CD14-positive monocyte (primary cell): Measurements from ENCODE around the gene TMEM201. TPM values are rescaled to one million over a fixed set of nuclear protein-coding genes. Genes with fewer than 3 reads are reported as not detected.
A peak's percentile ranks its signal among the peaks of the same experiment; 100 is the strongest.

Experiments
- DNase-seq, 3 donors: peaks; one replicate each; pipeline ENCODE4 v3.0.0-alpha.2; 2011 to 2022
- H2AFZ ChIP-seq: 2 replicates; pipeline ENCODE4 v1.6.0; 2012; ENCODE audit warnings: mild to moderate bottlenecking, low read depth, low read length, inconsistent platforms; ENCODE audit not compliant: insufficient read depth, poor library complexity, severe bottlenecking
- H3K27ac ChIP-seq, 2 donors: 1 replicate in 1 of 2; 2 replicates in 1 of 2; pipeline ENCODE4 v1.5.1; 2012 to 2013; ENCODE audit warnings: low read length in 2 of 2, control low read depth in 1 of 2, inconsistent platforms in 1 of 2, low read depth in 1 of 2, mild to moderate bottlenecking in 1 of 2
- H3K27me3 ChIP-seq, 2 donors: one replicate each; pipeline versions ENCODE4 v1.6.0 to v1.6.1; 2011 to 2013; ENCODE audit warnings: low read length in 2 of 2; ENCODE audit not compliant: control insufficient read depth in 2 of 2, insufficient read depth in 2 of 2
- H3K36me3 ChIP-seq, 2 donors: replicated peaks in 1 of 2; 1 replicate in 1 of 2; 2 replicates in 1 of 2; pipeline versions ENCODE4 v1.5.1 to v1.6.1; 2012 to 2013; ENCODE audit warnings: low read length in 2 of 2, control low read depth in 1 of 2, inconsistent platforms in 1 of 2, mild to moderate bottlenecking in 1 of 2; ENCODE audit not compliant: insufficient read depth in 2 of 2, control insufficient read depth in 1 of 2
- H3K4me1 ChIP-seq, 2 donors: 1 replicate in 1 of 2; 2 replicates in 1 of 2; pipeline versions ENCODE4 v1.5.1 to v1.6.1; 2012 to 2013; ENCODE audit warnings: low read length in 2 of 2, control low read depth in 1 of 2, inconsistent platforms in 1 of 2, mild to moderate bottlenecking in 1 of 2, moderate library complexity in 1 of 2; ENCODE audit not compliant: insufficient read depth in 2 of 2, control insufficient read depth in 1 of 2
- H3K4me2 ChIP-seq: replicated peaks from 2 replicates; pipeline ENCODE3; 2012; ENCODE audit warnings: low read length, moderate library complexity, mild to moderate bottlenecking; ENCODE audit not compliant: poor library complexity, severe bottlenecking; ENCODE audit errors: extremely low read depth
- H3K4me3 ChIP-seq, 3 experiments: fragments of 200-600 bp in 1 of 3; sonication (generic) in 1 of 3; replicated peaks in 1 of 3; 1 replicate in 2 of 3; 2 replicates in 1 of 3; pipeline ENCODE4 v1.5.1; 2011 to 2013; ENCODE audit warnings: low read length in 3 of 3, mild to moderate bottlenecking in 3 of 3, control low read depth in 2 of 3, low read depth in 2 of 3, inconsistent platforms in 1 of 3, moderate library complexity in 1 of 3
- H3K79me2 ChIP-seq: 2 replicates; pipeline ENCODE4 v1.6.0; 2012; ENCODE audit warnings: mild to moderate bottlenecking, control low read depth, inconsistent platforms, low read length, moderate library complexity; ENCODE audit not compliant: insufficient read depth
- H3K9ac ChIP-seq: 2 replicates; pipeline ENCODE4 v1.6.0; 2017; ENCODE audit warnings: low read length, mild to moderate bottlenecking; ENCODE audit not compliant: insufficient read depth, poor library complexity, severe bottlenecking
- H3K9me3 ChIP-seq, 2 donors: replicated peaks in 1 of 2; 1 replicate in 1 of 2; 2 replicates in 1 of 2; pipeline versions ENCODE4 v1.5.1 to v1.6.1; 2012 to 2013; ENCODE audit warnings: low read length in 2 of 2, control low read depth in 1 of 2; ENCODE audit not compliant: control insufficient read depth in 1 of 2, insufficient read depth in 1 of 2
- H4K20me1 ChIP-seq: 2 replicates; pipeline ENCODE4 v1.6.0; 2012; ENCODE audit warnings: mild to moderate bottlenecking, low read length, control low read depth, moderate library complexity; ENCODE audit not compliant: insufficient read depth
- H3K27ac Mint-ChIP-seq, 7 donors: one replicate each; pipeline ENCODE4 v1.8.0; 2020; ENCODE audit warnings: mild to moderate bottlenecking in 7 of 7, mixed read lengths in 7 of 7, moderate library complexity in 6 of 7, inconsistent platforms in 2 of 7
- H3K27me3 Mint-ChIP-seq, 3 donors: one replicate each; pipeline ENCODE4 v1.8.0; 2021 to 2022; ENCODE audit warnings: low read depth in 3 of 3, mild to moderate bottlenecking in 3 of 3, mixed read lengths in 3 of 3, moderate library complexity in 3 of 3, inconsistent platforms in 1 of 3
- H3K36me3 Mint-ChIP-seq, 2 donors: one replicate each; pipeline ENCODE4 v1.8.0; 2020; ENCODE audit warnings: mixed read lengths in 2 of 2, inconsistent platforms in 1 of 2, mild to moderate bottlenecking in 1 of 2
- H3K4me1 Mint-ChIP-seq: one replicate; pipeline ENCODE4 v1.8.0; 2020; ENCODE audit warnings: mild to moderate bottlenecking, mixed read lengths
- H3K4me3 Mint-ChIP-seq, 2 donors: one replicate each; pipeline ENCODE4 v1.8.0; 2020; ENCODE audit warnings: mild to moderate bottlenecking in 2 of 2, mixed read lengths in 2 of 2, moderate library complexity in 1 of 2
- H3K9me3 Mint-ChIP-seq, 7 donors: one replicate each; pipeline ENCODE4 v1.8.0; 2020 to 2022; ENCODE audit warnings: mixed read lengths in 7 of 7, mild to moderate bottlenecking in 6 of 7, moderate library complexity in 6 of 7, inconsistent platforms in 2 of 7
- WGBS: methylation state at CpG from one replicate; pipeline ENCODE4 v1.1.5; 2013; ENCODE audit warnings: missing lambda C conversion rate; ENCODE audit not compliant: insufficient coverage; 5-methylcytosine and 5-hydroxymethylcytosine counted together
- intact Hi-C, 2 donors: fragments of 100-400 bp; cut with micrococcal nuclease; formaldehyde crosslinking; loops; one replicate each; pipeline versions ENCODE4 v1.15.0 to v1.15.1; 2023
- polyA plus RNA-seq, 3 donors: library from polyadenylated mRNA; depleted of rRNA in 1 of 3; unstranded in 2 of 3; stranded (reverse) in 1 of 3; fragments of 300-500 nt in 2 of 3; fragments of >200 nt in 1 of 3; fragmentation: Illumina TruSeq in 2 of 3; gene quantifications; 1 replicate in 2 of 3; 2 replicates in 1 of 3; pipeline ENCODE4 v1.2.3, GENCODE V29; 2012 to 2021
- TF ChIP-seq, protein P1 (sequence below): fragments of 200-600 bp; IDR thresholded peaks from one replicate; pipeline ENCODE4 v1.8.0; 2022; ENCODE audit warnings: antibody characterized with exemption, mild to moderate bottlenecking

The TMEM201 gene
- polyA plus RNA-seq, 3 donors = 0.37 to 3.7 (median 0.37) TPM

DNA sequence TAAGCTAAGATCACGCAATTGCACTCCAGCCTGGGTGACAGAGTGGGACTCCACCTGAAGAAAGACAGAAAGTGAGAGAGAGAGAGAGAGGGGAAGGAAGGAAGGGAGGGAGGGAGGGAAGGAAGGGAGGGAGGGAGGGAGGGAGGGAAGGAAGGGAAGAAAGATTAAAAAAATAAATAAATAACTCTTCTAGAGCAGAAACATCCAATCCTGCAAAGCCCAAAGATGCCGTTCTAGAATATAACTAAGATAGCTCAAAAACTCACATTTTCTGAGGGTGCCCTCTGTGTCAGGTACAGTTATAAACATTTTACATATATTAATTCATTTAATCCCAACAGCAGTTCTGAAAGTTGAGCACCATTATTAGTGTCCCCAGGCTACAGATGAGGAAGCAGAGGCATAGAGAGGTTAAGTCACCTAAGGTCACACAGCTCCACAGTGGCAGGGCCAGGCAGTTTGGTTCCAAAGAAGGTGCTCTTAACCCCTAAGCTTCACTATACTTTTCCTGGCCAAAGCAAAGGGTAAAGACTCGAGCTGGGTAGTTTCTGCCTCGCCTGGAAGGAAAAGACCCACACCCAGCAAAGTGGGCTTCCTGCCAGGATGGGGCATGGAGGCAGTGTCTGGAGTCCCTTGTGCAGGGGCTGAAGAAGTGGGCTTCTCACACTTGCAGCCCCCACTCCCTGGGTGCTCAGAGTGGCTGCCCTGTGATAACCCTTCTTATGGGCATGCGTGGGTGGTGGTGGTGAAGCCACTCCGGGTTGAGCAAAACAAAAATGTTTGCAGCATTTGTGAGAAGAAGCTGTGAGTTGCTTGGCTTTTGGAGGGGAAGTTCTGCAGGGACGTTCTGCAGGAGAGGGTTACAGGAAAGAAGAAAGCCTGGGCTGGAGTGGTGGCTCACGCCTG lies 54.9 kb downstream of the TMEM201 start:
- DNase-seq = peak in 1 of 3 donors; percentile 46
- no peaks in the 10 kb centered on the region for H3K27me3 ChIP-seq
- 0% methylated on average over 4 of the region's 8 CpGs for WGBS
- Mint-ChIP-seq H3K4me1 (peaks cover 71% of the 10 kb centered on the region), H3K36me3 (peaks cover 3 to 5% of the 10 kb centered on the region in 2 donors), H3K9me3 (no peaks in the 10 kb centered on the region), H3K4me3 (peak overlapping the region; percentile 64 to 85), H3K27me3 (no peaks in the 10 kb centered on the region), H3K27ac (peak overlapping the region; percentile 82 to 94 (median 90))
- peaks cover 77 to 78% of the 10 kb centered on the region in 2 donors for H3K4me1 ChIP-seq
- H4K20me1 ChIP-seq = no peaks in the 10 kb centered on the region
- no peaks in the 10 kb centered on the region for H3K36me3 ChIP-seq
- no peak overlapping the region for H3K9ac ChIP-seq
- TF ChIP-seq, protein P1, sequence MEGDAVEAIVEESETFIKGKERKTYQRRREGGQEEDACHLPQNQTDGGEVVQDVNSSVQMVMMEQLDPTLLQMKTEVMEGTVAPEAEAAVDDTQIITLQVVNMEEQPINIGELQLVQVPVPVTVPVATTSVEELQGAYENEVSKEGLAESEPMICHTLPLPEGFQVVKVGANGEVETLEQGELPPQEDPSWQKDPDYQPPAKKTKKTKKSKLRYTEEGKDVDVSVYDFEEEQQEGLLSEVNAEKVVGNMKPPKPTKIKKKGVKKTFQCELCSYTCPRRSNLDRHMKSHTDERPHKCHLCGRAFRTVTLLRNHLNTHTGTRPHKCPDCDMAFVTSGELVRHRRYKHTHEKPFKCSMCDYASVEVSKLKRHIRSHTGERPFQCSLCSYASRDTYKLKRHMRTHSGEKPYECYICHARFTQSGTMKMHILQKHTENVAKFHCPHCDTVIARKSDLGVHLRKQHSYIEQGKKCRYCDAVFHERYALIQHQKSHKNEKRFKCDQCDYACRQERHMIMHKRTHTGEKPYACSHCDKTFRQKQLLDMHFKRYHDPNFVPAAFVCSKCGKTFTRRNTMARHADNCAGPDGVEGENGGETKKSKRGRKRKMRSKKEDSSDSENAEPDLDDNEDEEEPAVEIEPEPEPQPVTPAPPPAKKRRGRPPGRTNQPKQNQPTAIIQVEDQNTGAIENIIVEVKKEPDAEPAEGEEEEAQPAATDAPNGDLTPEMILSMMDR = no peak
- peak overlapping the region in 2 of 3 experiments; percentile 12 to 60 for H3K4me3 ChIP-seq
- peak overlapping the region; percentile 69 to 88 for H3K27ac ChIP-seq
- peak overlapping the region; percentile 71 for H3K4me2 ChIP-seq
- H3K79me2 ChIP-seq = peaks cover 44% of the 10 kb centered on the region
- intact Hi-C loops = loop anchor here in 1 of 2 donors (2.0 kb wide), 1 partner anchor 15 kb away; no protein-coding TSS in a partner anchor
- H3K9me3 ChIP-seq = no peaks in the 10 kb centered on the region
- H2AFZ ChIP-seq = no peak overlapping the region

DNA sequence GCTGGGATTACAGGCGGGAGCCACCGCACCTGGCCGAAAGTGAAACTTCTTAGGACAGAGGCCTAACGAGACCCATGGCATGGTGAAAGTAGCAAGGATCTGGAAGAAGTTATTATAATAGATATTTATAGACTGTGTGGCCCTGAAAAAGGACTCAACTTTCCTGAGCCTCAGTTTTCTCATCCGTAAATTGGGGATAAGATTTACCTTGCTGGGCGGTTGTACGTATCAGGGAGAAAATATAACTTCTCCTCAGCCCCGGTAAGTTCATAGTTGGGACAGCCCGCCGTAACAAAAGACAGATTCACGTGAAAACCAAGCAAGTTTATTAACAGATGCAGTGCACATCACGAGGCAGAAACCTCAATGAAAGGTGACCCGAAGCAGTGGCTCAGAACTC lies 57.3 kb downstream of the TMEM201 start:
- Histone ChIP-seq H3K9ac (no peak overlapping the region), H3K9me3 (no peaks in the 10 kb centered on the region), H3K27ac (peak overlapping the region in 1 of 2 donors; percentile 88), H3K79me2 (peaks cover 48% of the 10 kb centered on the region), H3K4me3 (no peak overlapping the region), H3K27me3 (no peaks in the 10 kb centered on the region), H4K20me1 (no peaks in the 10 kb centered on the region), H3K36me3 (no peaks in the 10 kb centered on the region), H2AFZ (no peak overlapping the region), H3K4me1 (peaks cover 64 to 66% of the 10 kb centered on the region in 2 donors), H3K4me2 (no peak overlapping the region)
- no peaks in the 10 kb centered on the region for H3K36me3 Mint-ChIP-seq
- intact Hi-C loops = no loop called here
- no peak for DNase-seq
- TF ChIP-seq, protein P1 = no peak
- WGBS = 97% methylated on average over 10 of the region's 13 CpGs
- peaks cover 0 to 2% (median 0%) of the 10 kb centered on the region in 3 donors for H3K27me3 Mint-ChIP-seq
- H3K9me3 Mint-ChIP-seq = no peaks in the 10 kb centered on the region
- peak overlapping the region in 4 of 7 donors; percentile 46 to 82 (median 68) for H3K27ac Mint-ChIP-seq
- no peak overlapping the region for H3K4me3 Mint-ChIP-seq
- H3K4me1 Mint-ChIP-seq = peaks cover 59% of the 10 kb centered on the region
